H9 (cell line): ENCODE measurements around the gene APBB3. TPM values are rescaled to one million over a fixed set of nuclear protein-coding genes. Genes with fewer than 3 reads are reported as not detected.

Experiments used
- DNase-seq: peaks from one replicate; pipeline ENCODE4 v3.0.0-alpha.2; 2017
- H2AFZ ChIP-seq: one replicate; pipeline ENCODE4 v1.6.1; 2013; ENCODE audit warnings: mild to moderate bottlenecking, low read length, control low read depth, moderate library complexity
- H2AK5ac ChIP-seq: 2 replicates; pipeline ENCODE4 v1.6.1; 2013; ENCODE audit warnings: low read length, control low read depth, mixed read lengths; ENCODE audit not compliant: insufficient read length
- H2BK120ac ChIP-seq: one replicate; pipeline ENCODE4 v1.6.1; 2013; ENCODE audit warnings: low read depth, mild to moderate bottlenecking, low read length, control low read depth, inconsistent platforms; ENCODE audit not compliant: poor library complexity, severe bottlenecking
- H2BK12ac ChIP-seq: 2 replicates; pipeline ENCODE4 v1.6.1; 2013; ENCODE audit warnings: low read length, control low read depth, mixed read lengths, low read depth; ENCODE audit not compliant: insufficient read length
- H2BK15ac ChIP-seq: 2 replicates; pipeline ENCODE4 v1.6.1; 2013; ENCODE audit warnings: low read depth, low read length, control low read depth
- H2BK20ac ChIP-seq: one replicate; pipeline ENCODE4 v1.6.1; 2013; ENCODE audit warnings: low read depth, mild to moderate bottlenecking, low read length, control low read depth, inconsistent platforms; ENCODE audit not compliant: poor library complexity, severe bottlenecking
- H2BK5ac ChIP-seq: 2 replicates; pipeline ENCODE4 v1.6.1; 2013; ENCODE audit warnings: low read length, control low read depth, mixed read lengths; ENCODE audit not compliant: insufficient read length
- H3K14ac ChIP-seq: 2 replicates; pipeline ENCODE4 v1.6.1; 2013; ENCODE audit warnings: low read length, control low read depth; ENCODE audit not compliant: insufficient read depth
- H3K18ac ChIP-seq: 2 replicates; pipeline ENCODE4 v1.6.1; 2013; ENCODE audit warnings: low read depth, mild to moderate bottlenecking, mixed read lengths, low read length, control low read depth; ENCODE audit not compliant: insufficient read length
- H3K23ac ChIP-seq: 2 replicates; pipeline ENCODE4 v1.6.1; 2013; ENCODE audit warnings: low read length, control low read depth, mixed read lengths, low read depth; ENCODE audit not compliant: insufficient read length
- H3K23me2 ChIP-seq: 2 replicates; pipeline ENCODE4 v1.6.1; 2013; ENCODE audit warnings: low read depth, mild to moderate bottlenecking, mixed read lengths, low read length, control low read depth; ENCODE audit not compliant: insufficient read length, poor library complexity, severe bottlenecking
- H3K27ac ChIP-seq: 2 replicates; pipeline ENCODE4 v1.5.1; 2013; ENCODE audit warnings: low read length, control low read depth, mixed read lengths, low read depth; ENCODE audit not compliant: insufficient read length
- H3K27me3 ChIP-seq: 2 replicates; pipeline ENCODE4 v1.6.1; 2013; ENCODE audit warnings: low read length, control low read depth, inconsistent platforms; ENCODE audit not compliant: insufficient read depth
- H3K4ac ChIP-seq: 2 replicates; pipeline ENCODE4 v1.6.1; 2013; ENCODE audit warnings: low read depth, mild to moderate bottlenecking, control low read depth, inconsistent platforms, low read length, moderate library complexity
- H3K4me1 ChIP-seq: 2 replicates; pipeline ENCODE4 v1.6.1; 2013; ENCODE audit warnings: low read length, control low read depth, inconsistent platforms; ENCODE audit not compliant: insufficient read depth
- H3K4me2 ChIP-seq: 2 replicates; pipeline ENCODE4 v1.6.1; 2013; ENCODE audit warnings: low read length, control low read depth, mixed read lengths; ENCODE audit not compliant: insufficient read length, insufficient read depth
- H3K56ac ChIP-seq: 2 replicates; pipeline ENCODE4 v1.6.1; 2013; ENCODE audit warnings: low read depth, mild to moderate bottlenecking, mixed read lengths, low read length, control low read depth; ENCODE audit not compliant: insufficient read length
- H3K79me1 ChIP-seq: 2 replicates; pipeline ENCODE4 v1.6.1; 2013; ENCODE audit warnings: low read depth, mild to moderate bottlenecking, moderate library complexity, low read length, control low read depth, inconsistent platforms; ENCODE audit not compliant: insufficient read depth, poor library complexity, severe bottlenecking
- H3K79me2 ChIP-seq: 2 replicates; pipeline ENCODE4 v1.6.1; 2013; ENCODE audit warnings: low read length, control low read depth, inconsistent platforms; ENCODE audit not compliant: insufficient read depth
- H3K9ac ChIP-seq: 2 replicates; pipeline ENCODE4 v1.6.1; 2013; ENCODE audit warnings: low read length, control low read depth, mixed read lengths; ENCODE audit not compliant: insufficient read length; ENCODE audit errors: extremely low read depth
- H3K9me3 ChIP-seq: one replicate; pipeline ENCODE4 v1.6.1; 2013; ENCODE audit warnings: low read depth, low read length, inconsistent platforms; ENCODE audit not compliant: control insufficient read depth
- H3T11ph ChIP-seq: one replicate; pipeline ENCODE4 v1.6.1; 2013; ENCODE audit warnings: mild to moderate bottlenecking, low read length, control low read depth, inconsistent platforms
- H4K20me1 ChIP-seq: one replicate; pipeline ENCODE4 v1.6.1; 2013; ENCODE audit not compliant: control insufficient read depth, insufficient read length, insufficient read depth
- H4K5ac ChIP-seq: 2 replicates; pipeline ENCODE4 v1.6.1; 2013; ENCODE audit warnings: low read depth, mild to moderate bottlenecking, mixed read lengths, low read length, control low read depth; ENCODE audit not compliant: insufficient read length
- H4K8ac ChIP-seq: replicated peaks from 2 replicates; pipeline ENCODE4 v1.6.1; 2013; ENCODE audit warnings: low read length, control low read depth, mixed read lengths, low read depth; ENCODE audit not compliant: insufficient read length
- H4K91ac ChIP-seq: 2 replicates; pipeline ENCODE4 v1.6.1; 2013; ENCODE audit warnings: low read depth, mild to moderate bottlenecking, moderate library complexity, mixed read lengths, low read length, control low read depth; ENCODE audit not compliant: insufficient read length
- H3K27ac Mint-ChIP-seq, 3 experiments: 2 replicates in 2 of 3; 3 replicates in 1 of 3; pipeline ENCODE4 v1.8.0; 2020 to 2021; ENCODE audit warnings: mixed read lengths in 3 of 3, mild to moderate bottlenecking in 1 of 3, moderate library complexity in 1 of 3
- H3K27me3 Mint-ChIP-seq: 2 replicates; pipeline ENCODE4 v1.8.0; 2021; ENCODE audit warnings: low read depth, mild to moderate bottlenecking, moderate library complexity, mixed read lengths
- H3K36me3 Mint-ChIP-seq, 3 experiments: 2 replicates in 2 of 3; 3 replicates in 1 of 3; pipeline ENCODE4 v1.8.0; 2020 to 2021; ENCODE audit warnings: low read depth in 3 of 3, mixed read lengths in 3 of 3; ENCODE audit not compliant: insufficient read depth in 1 of 3
- H3K4me1 Mint-ChIP-seq, 2 experiments: 2 replicates each; pipeline ENCODE4 v1.8.0; 2020; ENCODE audit warnings: mixed read lengths in 2 of 2
- H3K4me3 Mint-ChIP-seq, 2 experiments: 2 replicates in 1 of 2; 3 replicates in 1 of 2; pipeline ENCODE4 v1.8.0; 2020 to 2021; ENCODE audit warnings: mild to moderate bottlenecking in 2 of 2, mixed read lengths in 2 of 2, moderate library complexity in 1 of 2
- H3K9me3 Mint-ChIP-seq, 2 experiments: 2 replicates in 1 of 2; 3 replicates in 1 of 2; pipeline ENCODE4 v1.8.0; 2020; ENCODE audit warnings: mild to moderate bottlenecking in 2 of 2, mixed read lengths in 2 of 2, moderate library complexity in 1 of 2
- total RNA-seq: library from RNA; stranded (reverse); gene quantifications from 2 replicates; pipeline ENCODE4 v1.2.1, GENCODE V29; 2021
- TF ChIP-seq, protein P1 (sequence below): fragments of 200-600 bp; sonication (generic); conservative IDR thresholded peaks from 3 replicates; pipeline ENCODE4 v1.8.0; 2021; ENCODE audit warnings: antibody characterized with exemption, mild to moderate bottlenecking

APBB3 gene
- total RNA-seq, 1 experiment from 2014 or later, result 23.8 TPM

DNA sequence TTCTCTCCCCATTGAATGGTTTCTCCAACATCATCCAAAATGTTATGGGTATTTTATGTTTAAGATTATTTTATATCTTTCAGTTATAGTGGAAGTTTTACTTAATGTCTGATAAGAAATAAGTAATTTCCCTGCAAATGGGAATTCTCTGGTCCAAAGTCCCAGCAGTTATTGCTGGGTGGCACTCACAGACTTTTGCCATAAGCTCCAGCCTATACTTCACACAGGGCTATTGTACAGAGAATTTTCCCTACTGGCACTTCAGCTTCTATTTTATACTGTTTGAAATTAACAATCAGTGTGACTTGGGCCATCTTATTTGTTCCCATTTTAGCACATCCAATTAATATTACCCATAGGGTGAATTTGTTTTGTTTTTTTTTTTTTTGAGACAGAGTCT is 35.7 kb upstream of the APBB3 start:
- Histone ChIP-seq H3K27ac (no peak overlapping the region), H2BK20ac (no peak overlapping the region), H4K8ac (no peak overlapping the region), H2BK12ac (no peak overlapping the region), H3K18ac (no peak overlapping the region), H2BK120ac (no peak overlapping the region), H2AK5ac (no peak overlapping the region), H3K4me2 (no peak overlapping the region), H3T11ph (no peak overlapping the region), H3K79me2 (no peaks in the 10 kb centered on the region), H4K5ac (no peak overlapping the region), H4K91ac (no peak overlapping the region), H3K23me2 (no peaks in the 10 kb centered on the region), H3K56ac (no peak overlapping the region), H2BK15ac (no peak overlapping the region), H3K14ac (no peak overlapping the region), H3K9me3 (no peaks in the 10 kb centered on the region), H3K79me1 (no peaks in the 10 kb centered on the region), H2BK5ac (no peak overlapping the region), H3K27me3 (no peaks in the 10 kb centered on the region), H2AFZ (no peak overlapping the region), H3K9ac (no peak overlapping the region), H4K20me1 (no peaks in the 10 kb centered on the region), H3K4ac (no peak overlapping the region), H3K4me1 (no peaks in the 10 kb centered on the region), H3K23ac (no peak overlapping the region)
- no peaks in the 10 kb centered on the region for H3K4me1 Mint-ChIP-seq
- peaks cover 4 to 8% of the 10 kb centered on the region in 2 experiments; a peak in 2 of 5 replicates for H3K9me3 Mint-ChIP-seq
- H3K36me3 Mint-ChIP-seq, result no peaks in the 10 kb centered on the region
- DNase-seq, result no peak
- no peak overlapping the region for H3K4me3 Mint-ChIP-seq
- TF ChIP-seq, protein P1, sequence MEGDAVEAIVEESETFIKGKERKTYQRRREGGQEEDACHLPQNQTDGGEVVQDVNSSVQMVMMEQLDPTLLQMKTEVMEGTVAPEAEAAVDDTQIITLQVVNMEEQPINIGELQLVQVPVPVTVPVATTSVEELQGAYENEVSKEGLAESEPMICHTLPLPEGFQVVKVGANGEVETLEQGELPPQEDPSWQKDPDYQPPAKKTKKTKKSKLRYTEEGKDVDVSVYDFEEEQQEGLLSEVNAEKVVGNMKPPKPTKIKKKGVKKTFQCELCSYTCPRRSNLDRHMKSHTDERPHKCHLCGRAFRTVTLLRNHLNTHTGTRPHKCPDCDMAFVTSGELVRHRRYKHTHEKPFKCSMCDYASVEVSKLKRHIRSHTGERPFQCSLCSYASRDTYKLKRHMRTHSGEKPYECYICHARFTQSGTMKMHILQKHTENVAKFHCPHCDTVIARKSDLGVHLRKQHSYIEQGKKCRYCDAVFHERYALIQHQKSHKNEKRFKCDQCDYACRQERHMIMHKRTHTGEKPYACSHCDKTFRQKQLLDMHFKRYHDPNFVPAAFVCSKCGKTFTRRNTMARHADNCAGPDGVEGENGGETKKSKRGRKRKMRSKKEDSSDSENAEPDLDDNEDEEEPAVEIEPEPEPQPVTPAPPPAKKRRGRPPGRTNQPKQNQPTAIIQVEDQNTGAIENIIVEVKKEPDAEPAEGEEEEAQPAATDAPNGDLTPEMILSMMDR, result no peak
- H3K27ac Mint-ChIP-seq, result no peak overlapping the region
- H3K27me3 Mint-ChIP-seq, result peaks cover 9% of the 10 kb centered on the region
